ENCODE data around the gene NALCN.

DNA sequence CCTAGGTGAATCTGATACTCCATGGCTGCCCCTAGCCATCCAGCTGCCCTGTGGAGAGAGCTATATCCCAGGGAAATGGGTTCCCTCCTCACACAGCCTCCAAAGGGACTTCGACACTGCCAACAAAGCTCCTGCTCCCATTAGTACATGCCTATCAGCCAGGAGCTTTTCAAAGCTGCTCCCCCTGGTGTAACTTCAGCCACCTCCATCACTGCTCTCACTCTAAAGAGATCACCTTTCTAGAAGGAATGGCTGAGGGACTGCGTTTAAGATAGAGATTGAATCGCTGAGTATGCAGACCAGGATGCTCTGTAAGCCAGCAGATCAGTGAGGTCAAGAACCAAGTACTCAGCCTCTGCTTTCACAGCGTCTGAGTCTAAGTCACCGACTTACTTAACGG, 213.7 kb downstream of the NALCN start:
- TF ChIP-seq EP300 (IDR thresholded peaks at IDR 0.05): no peak
- no peak for TF ChIP-seq CTCF (IDR thresholded peaks at IDR 0.05)
- TF ChIP-seq POLR2A (IDR thresholded peaks at IDR 0.05): no peak
- no peak for TF ChIP-seq POLR2AphosphoS5 (IDR thresholded peaks at IDR 0.05)

All from gastroesophageal sphincter (tissue), 3 donors.